Osteocyte (in vitro differentiated cells): ENCODE measurements around the gene PHLDB2. TPM values are rescaled to one million over a fixed set of nuclear protein-coding genes. Genes with fewer than 3 reads are reported as not detected.
A peak's percentile ranks its signal among the peaks of the same experiment; 100 is the strongest.

ENCODE experiments used
- DNase-seq: peaks from one replicate; pipeline ENCODE4 v3.0.0; 2021; ENCODE audit warnings: mixed read lengths; ENCODE audit not compliant: unreplicated experiment; ENCODE audit errors: extremely low spot score
- H3K27ac Mint-ChIP-seq: one replicate; pipeline ENCODE4 v1.8.0; 2021; ENCODE audit warnings: mild to moderate bottlenecking, mixed read lengths; ENCODE audit not compliant: unreplicated experiment
- H3K27me3 Mint-ChIP-seq: one replicate; pipeline ENCODE4 v1.8.0; 2021; ENCODE audit warnings: mixed read lengths; ENCODE audit not compliant: unreplicated experiment
- H3K36me3 Mint-ChIP-seq: one replicate; pipeline ENCODE4 v1.8.0; 2021; ENCODE audit warnings: mixed read lengths; ENCODE audit not compliant: unreplicated experiment
- H3K4me1 Mint-ChIP-seq: one replicate; pipeline ENCODE4 v1.8.0; 2021; ENCODE audit warnings: mixed read lengths; ENCODE audit not compliant: unreplicated experiment
- H3K4me3 Mint-ChIP-seq: one replicate; pipeline ENCODE4 v1.8.0; 2021; ENCODE audit warnings: mild to moderate bottlenecking, moderate library complexity, mixed read lengths; ENCODE audit not compliant: unreplicated experiment
- H3K9me3 Mint-ChIP-seq: one replicate; pipeline ENCODE4 v1.8.0; 2021; ENCODE audit warnings: mixed read lengths; ENCODE audit not compliant: unreplicated experiment
- total RNA-seq: library from RNA; stranded (reverse); gene quantifications from 2 replicates; pipeline ENCODE4 v1.2.1, GENCODE V29; 2021
- TF ChIP-seq, protein P1 (sequence below): fragments of 200-600 bp; sonication (generic); IDR thresholded peaks from 2 replicates; pipeline ENCODE4 v1.5.0; 2021; ENCODE audit warnings: antibody characterized with exemption, mild to moderate bottlenecking, moderate library complexity

Gene PHLDB2
- total RNA-seq, 1 donor from 2014 or later, result 134 TPM

- H3K4me1 Mint-ChIP-seq, result peaks cover 21% of the 10 kb centered on the region
- DNase-seq, result no peak
- H3K27me3 Mint-ChIP-seq, result no peaks in the 10 kb centered on the region
- H3K9me3 Mint-ChIP-seq, result no peaks in the 10 kb centered on the region
- H3K36me3 Mint-ChIP-seq, result no peaks in the 10 kb centered on the region
- no peak overlapping the region for H3K27ac Mint-ChIP-seq
- H3K4me3 Mint-ChIP-seq, result no peak overlapping the region
- TF ChIP-seq, protein P1, sequence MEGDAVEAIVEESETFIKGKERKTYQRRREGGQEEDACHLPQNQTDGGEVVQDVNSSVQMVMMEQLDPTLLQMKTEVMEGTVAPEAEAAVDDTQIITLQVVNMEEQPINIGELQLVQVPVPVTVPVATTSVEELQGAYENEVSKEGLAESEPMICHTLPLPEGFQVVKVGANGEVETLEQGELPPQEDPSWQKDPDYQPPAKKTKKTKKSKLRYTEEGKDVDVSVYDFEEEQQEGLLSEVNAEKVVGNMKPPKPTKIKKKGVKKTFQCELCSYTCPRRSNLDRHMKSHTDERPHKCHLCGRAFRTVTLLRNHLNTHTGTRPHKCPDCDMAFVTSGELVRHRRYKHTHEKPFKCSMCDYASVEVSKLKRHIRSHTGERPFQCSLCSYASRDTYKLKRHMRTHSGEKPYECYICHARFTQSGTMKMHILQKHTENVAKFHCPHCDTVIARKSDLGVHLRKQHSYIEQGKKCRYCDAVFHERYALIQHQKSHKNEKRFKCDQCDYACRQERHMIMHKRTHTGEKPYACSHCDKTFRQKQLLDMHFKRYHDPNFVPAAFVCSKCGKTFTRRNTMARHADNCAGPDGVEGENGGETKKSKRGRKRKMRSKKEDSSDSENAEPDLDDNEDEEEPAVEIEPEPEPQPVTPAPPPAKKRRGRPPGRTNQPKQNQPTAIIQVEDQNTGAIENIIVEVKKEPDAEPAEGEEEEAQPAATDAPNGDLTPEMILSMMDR, result no peak
Measured at GRCh38 chr3:111853068-111853467, 6.0 kb upstream of the PHLDB2 start.

GRCh38 chr3:111854990-111855389, 4.1 kb upstream of the PHLDB2 start:
- Mint-ChIP-seq H3K4me3 (no peak overlapping the region), H3K4me1 (peaks cover 28% of the 10 kb centered on the region), H3K27me3 (no peaks in the 10 kb centered on the region), H3K9me3 (no peaks in the 10 kb centered on the region), H3K27ac (no peak overlapping the region), H3K36me3 (no peaks in the 10 kb centered on the region)
- TF ChIP-seq, protein P1, result no peak
- no peak for DNase-seq

GRCh38 chr3:111856501-111856900, 2.6 kb upstream of the PHLDB2 start:
- no peak overlapping the region for H3K27ac Mint-ChIP-seq
- TF ChIP-seq, protein P1, result no peak
- no peak for DNase-seq
- H3K9me3 Mint-ChIP-seq, result no peaks in the 10 kb centered on the region
- H3K4me3 Mint-ChIP-seq, result no peak overlapping the region
- no peaks in the 10 kb centered on the region for H3K27me3 Mint-ChIP-seq
- peaks cover 24% of the 10 kb centered on the region for H3K4me1 Mint-ChIP-seq
- peaks cover 4% of the 10 kb centered on the region for H3K36me3 Mint-ChIP-seq

- peaks cover 7% of the 10 kb centered on the region for H3K36me3 Mint-ChIP-seq
- H3K4me3 Mint-ChIP-seq, result peak overlapping the region; percentile 44
- no peak for DNase-seq
- H3K9me3 Mint-ChIP-seq, result no peaks in the 10 kb centered on the region
- H3K4me1 Mint-ChIP-seq, result peaks cover 28% of the 10 kb centered on the region
- no peak overlapping the region for H3K27ac Mint-ChIP-seq
- TF ChIP-seq, protein P1, result no peak
- no peaks in the 10 kb centered on the region for H3K27me3 Mint-ChIP-seq
Measured at GRCh38 chr3:111857474-111857873, 1.6 kb upstream of the PHLDB2 start.

DNA sequence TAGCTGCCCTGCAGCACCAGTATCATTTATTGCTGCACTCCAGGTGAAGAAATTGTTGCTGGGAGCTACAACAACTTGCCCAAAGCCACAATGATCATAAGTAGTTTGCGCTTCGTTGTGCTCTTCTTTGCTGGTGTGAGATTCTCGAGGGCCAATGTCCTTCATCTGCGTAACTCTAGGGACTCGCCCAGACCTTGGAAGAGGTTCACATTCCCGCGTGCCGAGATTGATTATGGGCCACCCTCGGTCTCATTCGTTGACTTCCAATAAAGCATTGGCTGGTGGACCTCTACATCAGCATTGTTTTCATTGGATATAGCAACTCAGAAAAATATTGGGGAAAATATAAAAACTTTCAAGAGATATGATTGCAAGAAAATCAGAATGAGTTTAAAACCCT, 423 bp upstream of the PHLDB2 start:
- Mint-ChIP-seq H3K27ac (peak overlapping the region; percentile 96), H3K36me3 (peaks cover 7% of the 10 kb centered on the region), H3K9me3 (no peaks in the 10 kb centered on the region), H3K4me1 (peaks cover 40% of the 10 kb centered on the region), H3K4me3 (peak overlapping the region; percentile 99), H3K27me3 (no peaks in the 10 kb centered on the region)
- DNase-seq, result no peak
- TF ChIP-seq, protein P1, result no peak
